Melanocyte of skin (primary cell): ENCODE measurements around the gene ZNF699. TPM values are rescaled to one million over a fixed set of nuclear protein-coding genes. Genes with fewer than 3 reads are reported as not detected.

Experiments used
- total RNA-seq, 2 donors: library from RNA; depleted of rRNA; stranded (reverse); fragments of >200 nt; gene quantifications; 2 replicates each; pipeline ENCODE4 v1.2.3, GENCODE V29; 2012

ZNF699 gene
- 1 to 10 TPM; 5.3 to 7.2 TPM for total RNA-seq

DNA sequence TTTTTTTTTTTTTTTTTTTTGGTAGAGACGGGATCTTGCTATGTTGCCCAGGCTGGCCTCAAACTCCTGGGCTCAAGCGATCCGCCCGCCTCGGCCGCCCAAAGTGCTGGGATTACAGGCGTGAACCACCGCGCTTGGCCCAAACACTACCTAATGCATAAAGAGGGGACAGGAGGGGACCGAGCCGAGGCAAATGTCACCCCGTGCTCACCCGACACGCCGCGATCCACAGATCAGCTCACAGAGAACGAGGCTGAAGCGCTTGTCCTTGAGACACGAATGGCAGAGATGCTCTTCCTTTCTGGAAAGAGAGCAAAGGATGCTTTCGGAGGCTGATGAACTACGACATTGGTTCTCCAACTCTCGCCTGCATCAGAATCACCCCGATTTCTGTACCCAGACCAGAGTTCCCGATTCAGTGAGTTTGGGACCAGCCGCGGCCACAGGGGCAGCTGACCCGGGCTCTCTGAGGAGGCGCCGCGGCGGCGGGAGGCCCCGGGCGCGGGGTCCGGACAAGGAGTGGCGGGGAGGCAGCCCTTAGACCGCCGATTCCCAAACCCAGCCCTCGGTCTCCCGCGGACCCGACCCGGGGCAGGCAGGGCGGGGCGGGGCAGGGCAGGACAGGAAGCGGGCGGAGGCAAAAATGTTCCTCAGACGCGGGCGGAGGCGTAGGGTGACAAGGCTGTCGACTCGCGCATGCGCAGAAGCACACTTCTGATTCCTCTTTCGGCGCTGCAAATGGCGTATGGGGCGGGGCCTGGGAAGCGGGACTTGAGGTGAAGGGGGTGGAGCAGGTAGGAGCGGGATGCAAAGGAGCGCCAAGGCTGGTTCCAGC, at the start of gene ZNF699:
ZNF699 (minus strand) TSS at position 700 of the 835 bp plus-strand sequence. CDS start 4,719 bp downstream, outside the sequence.

DNA sequence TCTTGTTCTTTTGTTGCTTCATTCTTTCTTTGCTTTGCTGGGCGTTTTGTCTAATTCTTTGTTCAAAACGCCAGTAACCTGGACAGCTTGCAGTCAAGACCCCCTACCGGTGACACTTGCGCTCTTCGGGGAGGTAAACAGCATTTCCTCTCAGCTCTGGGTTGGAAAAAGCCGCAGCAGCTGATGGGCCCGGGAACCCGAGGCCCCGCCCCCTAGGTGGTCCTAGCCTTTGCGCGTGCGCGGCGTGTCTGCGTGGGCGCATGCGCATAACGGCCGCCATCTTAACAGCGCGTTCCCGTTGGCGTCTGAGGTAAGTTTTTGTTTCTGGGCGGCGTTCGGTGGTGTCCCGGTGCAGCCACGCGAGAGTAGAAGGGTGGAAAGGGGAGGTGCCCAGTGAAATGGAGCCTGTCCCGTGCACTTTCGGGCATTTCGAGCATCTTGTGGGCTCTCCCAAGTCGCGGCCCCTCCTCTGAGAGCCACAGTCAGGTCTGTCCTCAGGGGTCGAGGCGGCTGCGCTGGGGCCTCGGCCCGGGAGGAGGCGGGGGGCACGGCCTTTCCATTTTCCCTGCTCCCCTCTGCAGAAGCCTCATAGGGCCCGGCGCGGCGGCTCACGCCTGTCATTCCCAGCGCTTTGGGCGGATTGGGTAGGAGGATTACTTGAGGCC, 14.4 kb upstream of the ZNF699 start, which contains the start of gene ZNF559:
ZNF559 (plus strand) TSS at position 261 of the 665 bp plus-strand sequence. CDS start 14,371 bp downstream, outside the sequence.

DNA sequence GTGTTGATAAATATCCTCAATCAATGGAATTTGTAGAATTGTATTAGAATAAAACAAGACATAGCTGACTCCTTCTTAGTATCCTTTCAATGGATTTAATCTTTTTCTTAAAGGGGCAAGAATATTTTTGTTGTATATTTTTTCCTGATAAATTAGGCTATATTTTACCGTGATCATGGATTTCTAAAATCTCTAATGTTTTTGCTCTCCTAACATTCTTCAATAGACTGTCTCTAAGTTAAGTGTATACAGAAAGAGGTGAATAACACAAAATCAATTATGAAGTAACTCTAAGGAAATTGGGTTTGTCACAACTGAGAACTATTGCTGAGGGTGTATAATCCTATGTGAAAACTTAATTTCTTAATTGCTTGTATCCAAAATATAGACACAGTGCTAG, 59.0 kb downstream of the ZNF699 start, which contains the start of gene OR7E24:
OR7E24 (plus strand) TSS at position 301 of the 400 bp plus-strand sequence. CDS start 114 bp downstream, outside the sequence.

Other genes starting within 250 kb of the ZNF699 start
- gene OR1M1, start 222.8 kb downstream of the ZNF699 start, total RNA-seq, result not detected
- not detected for gene OR7G2, start 202.4 kb downstream of the ZNF699 start, total RNA-seq
- gene OR7G1, start 194.1 kb downstream of the ZNF699 start, total RNA-seq, result not detected
- not detected for gene OR7G3, start 182.9 kb downstream of the ZNF699 start, total RNA-seq
- 10 to 100 TPM; 22.4 to 25.6 TPM for gene ZNF317, start 169.4 kb downstream of the ZNF699 start, total RNA-seq
- gene OR7D2, start 130.9 kb downstream of the ZNF699 start, total RNA-seq, result under 1 TPM in 1 of 2 donors, not detected in 1; under 0.01 TPM
- gene OR7D4, start 90.2 kb downstream of the ZNF699 start, total RNA-seq, result not detected
- gene OR7E24, start 58.9 kb downstream of the ZNF699 start, total RNA-seq, result not detected
- 10 to 100 TPM in 1 of 2 donors, 1 to 10 TPM in 1; 8.3 to 11.0 TPM for gene ZNF559, start 14.3 kb upstream of the ZNF699 start, total RNA-seq
- gene ZNF177, start 53.2 kb upstream of the ZNF699 start, total RNA-seq, result 1 to 10 TPM in 1 of 2 donors, under 1 TPM in 1; 0.33 to 1.0 TPM
- gene ZNF266, start 125.7 kb upstream of the ZNF699 start, total RNA-seq, result 10 to 100 TPM in 1 of 2 donors, 1 to 10 TPM in 1; 9.3 to 10.3 TPM
- gene ZNF560, start 188.8 kb upstream of the ZNF699 start, total RNA-seq, result 1 to 10 TPM in 1 of 2 donors, not detected in 1; 1.7 TPM
- gene ZNF426, start 228.8 kb upstream of the ZNF699 start, total RNA-seq, result 10 to 100 TPM; 13.7 to 15.8 TPM